GM13977 (cell line): Measurements from ENCODE around the gene FKBP14.

Experiments used
- DNase-seq: peaks from one replicate; pipeline ENCODE4 v3.0.0; 2012; ENCODE audit warnings: low spot score
- in situ Hi-C: fragments of 300-500 bp; cut with MboI; formaldehyde crosslinking; loops from one replicate; pipeline ENCODE4 v1.12.0; 2022; ENCODE audit warnings: low sequenced_read_pairs, low pct_unique_long_range_greater_than_20kb, mixed read lengths, inconsistent platforms; ENCODE audit not compliant: unreplicated experiment
- TF ChIP-seq, protein P1 (sequence below): IDR thresholded peaks from 2 replicates; pipeline ENCODE4 v1.5.1; 2012; ENCODE audit warnings: mild to moderate bottlenecking, control low read depth; ENCODE audit not compliant: insufficient read depth; ENCODE audit errors: extremely low read depth, missing control alignments

The FKBP14 gene

DNA sequence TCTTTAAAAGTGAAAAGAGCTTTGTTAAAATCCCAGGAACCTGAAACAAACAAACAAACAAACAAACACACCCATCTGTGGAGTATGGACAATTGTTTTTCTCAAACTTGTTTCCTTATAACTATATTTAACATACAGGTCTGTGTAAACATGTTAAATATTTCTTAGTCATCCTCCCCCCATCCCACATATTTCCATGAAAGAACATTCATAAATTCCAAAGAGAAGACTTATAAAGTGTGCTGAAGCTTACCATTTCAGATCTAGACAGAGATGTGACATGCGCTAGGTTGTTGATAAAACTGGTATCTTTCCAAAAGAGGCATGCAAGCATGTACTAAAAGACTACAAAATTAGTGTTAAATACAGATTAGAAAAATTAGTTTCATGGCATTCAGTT, 6.5 kb downstream of the FKBP14 start:
- no peak for DNase-seq
- in situ Hi-C loops, result no loop called here
- TF ChIP-seq, protein P1, sequence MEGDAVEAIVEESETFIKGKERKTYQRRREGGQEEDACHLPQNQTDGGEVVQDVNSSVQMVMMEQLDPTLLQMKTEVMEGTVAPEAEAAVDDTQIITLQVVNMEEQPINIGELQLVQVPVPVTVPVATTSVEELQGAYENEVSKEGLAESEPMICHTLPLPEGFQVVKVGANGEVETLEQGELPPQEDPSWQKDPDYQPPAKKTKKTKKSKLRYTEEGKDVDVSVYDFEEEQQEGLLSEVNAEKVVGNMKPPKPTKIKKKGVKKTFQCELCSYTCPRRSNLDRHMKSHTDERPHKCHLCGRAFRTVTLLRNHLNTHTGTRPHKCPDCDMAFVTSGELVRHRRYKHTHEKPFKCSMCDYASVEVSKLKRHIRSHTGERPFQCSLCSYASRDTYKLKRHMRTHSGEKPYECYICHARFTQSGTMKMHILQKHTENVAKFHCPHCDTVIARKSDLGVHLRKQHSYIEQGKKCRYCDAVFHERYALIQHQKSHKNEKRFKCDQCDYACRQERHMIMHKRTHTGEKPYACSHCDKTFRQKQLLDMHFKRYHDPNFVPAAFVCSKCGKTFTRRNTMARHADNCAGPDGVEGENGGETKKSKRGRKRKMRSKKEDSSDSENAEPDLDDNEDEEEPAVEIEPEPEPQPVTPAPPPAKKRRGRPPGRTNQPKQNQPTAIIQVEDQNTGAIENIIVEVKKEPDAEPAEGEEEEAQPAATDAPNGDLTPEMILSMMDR, result no peak

DNA sequence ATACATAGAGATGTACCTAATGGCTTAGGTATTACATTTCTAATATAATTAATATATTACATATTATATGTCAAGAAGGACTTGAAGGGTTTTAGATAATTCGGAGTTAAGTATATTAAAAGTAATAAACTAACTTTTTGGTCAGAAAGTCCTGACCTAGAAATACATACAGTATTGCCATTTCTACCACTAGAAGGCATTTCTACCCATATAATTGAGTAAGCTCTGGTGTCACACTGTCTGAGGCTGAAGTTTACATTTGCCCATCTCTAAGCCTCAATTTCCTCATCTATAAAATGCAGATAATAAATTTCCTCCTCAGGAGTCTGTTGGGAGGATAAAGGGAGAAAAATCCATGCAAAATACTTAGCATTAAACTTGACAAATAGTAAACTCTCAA, 7.1 kb downstream of the FKBP14 start:
- TF ChIP-seq, protein P1, result no peak
- DNase-seq, result no peak
- in situ Hi-C loops, result no loop called here

DNA sequence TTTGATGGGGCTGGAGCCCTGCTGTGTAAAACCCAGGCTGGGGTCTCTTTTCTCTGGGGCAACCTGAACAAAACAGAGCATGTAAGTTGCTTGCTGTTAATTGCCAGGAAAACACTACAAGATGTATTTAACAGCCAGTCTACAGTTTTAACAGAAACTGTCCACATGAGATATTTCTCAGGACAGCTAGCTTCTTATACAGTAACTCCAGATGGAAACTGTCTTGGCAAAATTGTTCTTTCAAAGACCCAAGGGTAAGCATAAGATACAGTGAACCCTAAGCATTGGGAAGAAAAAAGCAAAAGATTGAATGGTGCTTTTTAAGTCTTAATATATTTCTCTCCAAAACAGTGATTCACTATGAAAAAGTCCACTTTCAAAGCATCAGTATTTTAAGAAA, 8.1 kb downstream of the FKBP14 start:
- TF ChIP-seq, protein P1, result no peak
- no peak for DNase-seq
- in situ Hi-C loops, result no loop called here

DNA sequence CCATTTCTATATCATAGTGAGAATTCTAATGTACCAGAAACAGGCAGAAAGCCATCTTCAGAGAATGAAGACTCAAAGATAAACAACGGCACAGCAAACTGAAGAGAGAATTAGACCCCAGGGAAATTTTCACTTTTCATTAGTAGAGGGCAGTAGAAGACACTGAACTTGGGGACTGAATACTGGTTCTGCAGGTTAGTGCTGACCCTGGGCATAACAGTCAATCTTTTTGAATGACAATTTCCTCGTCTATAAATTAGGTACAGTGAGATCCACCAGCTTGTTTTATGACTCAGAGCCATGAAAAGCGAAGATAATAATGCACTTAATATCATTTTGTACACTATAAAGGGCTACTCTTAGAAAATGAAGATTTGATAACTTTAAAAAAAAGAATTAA, 13.7 kb downstream of the FKBP14 start:
- DNase-seq, result no peak
- TF ChIP-seq, protein P1, result no peak
- in situ Hi-C loops, result no loop called here

DNA sequence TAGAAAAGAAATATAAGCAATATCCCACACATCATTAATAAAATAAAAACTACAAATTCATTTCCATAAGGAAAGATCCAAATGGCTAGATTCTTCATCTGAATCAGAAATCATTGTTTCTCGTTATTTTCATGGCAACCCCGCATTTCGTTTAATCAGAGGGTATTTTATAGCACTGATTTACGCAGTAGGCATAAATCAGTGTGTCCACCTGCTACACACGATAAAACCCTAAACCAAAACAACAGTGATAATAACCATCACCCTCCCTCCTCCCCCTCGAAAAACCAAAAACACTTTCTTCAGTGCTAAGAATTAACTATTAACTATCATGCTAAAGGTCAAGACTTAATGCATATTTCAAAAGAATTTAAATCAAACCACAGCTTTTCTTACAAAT, 16.5 kb downstream of the FKBP14 start:
- DNase-seq, result no peak
- in situ Hi-C loops, result no loop called here
- TF ChIP-seq, protein P1, result no peak

DNA sequence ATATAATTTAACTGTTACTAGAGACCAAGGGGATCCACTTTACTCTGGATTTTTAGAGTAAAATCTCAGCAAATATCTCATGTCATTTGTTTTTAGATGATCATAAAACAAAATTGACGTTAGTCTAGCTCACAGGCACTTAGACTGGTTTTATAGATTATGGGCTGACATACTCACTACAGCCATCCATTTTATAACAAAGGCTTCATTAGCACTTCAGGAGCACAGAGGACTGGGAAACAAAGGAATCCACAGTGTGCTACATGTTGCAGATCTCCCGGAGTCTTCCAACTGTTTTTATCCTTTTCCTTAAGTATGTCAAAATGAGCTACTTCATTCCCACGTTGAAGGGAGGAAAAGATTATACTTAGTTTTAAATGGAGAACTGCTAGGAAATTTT, 21.0 kb downstream of the FKBP14 start:
- TF ChIP-seq, protein P1, result no peak
- DNase-seq, result no peak
- in situ Hi-C loops, result no loop called here

DNA sequence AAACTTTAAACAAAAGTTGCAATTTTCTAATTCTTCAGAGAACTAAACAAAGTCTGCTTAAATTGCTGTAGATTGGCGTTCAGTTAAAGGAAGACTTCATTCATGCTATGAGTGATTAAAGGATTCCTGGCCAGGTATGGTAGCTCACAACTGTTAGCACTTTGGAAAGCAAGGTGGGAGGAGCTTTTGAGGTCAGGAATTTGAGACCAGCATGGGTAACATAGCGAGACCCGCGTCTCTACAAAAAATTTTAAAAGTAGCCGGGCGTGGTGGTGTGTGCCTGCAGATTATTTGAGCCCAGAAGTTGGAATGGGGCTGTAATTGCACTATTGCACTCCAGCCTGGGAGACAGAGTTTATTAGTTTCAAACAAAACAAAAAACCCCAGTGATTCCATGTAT, 23.4 kb downstream of the FKBP14 start:
- no peak for DNase-seq
- in situ Hi-C loops, result no loop called here
- TF ChIP-seq, protein P1, result no peak
